Muscle of leg (tissue), 11 donors: ENCODE data around the gene LLCFC1. TPM values are rescaled to one million over a fixed set of nuclear protein-coding genes. Genes with fewer than 3 reads are reported as not detected.
A peak's percentile ranks its signal among the peaks of the same experiment; 100 is the strongest.

Experiments
- DNase-seq: peaks from one replicate; pipeline ENCODE4 v3.0.0; 2013
- H3K27ac ChIP-seq: one replicate; pipeline ENCODE4 v1.5.1; 2013; ENCODE audit warnings: mild to moderate bottlenecking, low read length, control low read depth
- H3K27me3 ChIP-seq: one replicate; pipeline ENCODE4 v1.6.1; 2013; ENCODE audit warnings: low read length; ENCODE audit not compliant: control insufficient read depth, insufficient read depth
- H3K36me3 ChIP-seq: one replicate; pipeline ENCODE4 v1.6.1; 2013; ENCODE audit warnings: low read length; ENCODE audit not compliant: control insufficient read depth, insufficient read depth
- H3K4me1 ChIP-seq: one replicate; pipeline ENCODE4 v1.6.1; 2013; ENCODE audit warnings: low read length; ENCODE audit not compliant: control insufficient read depth, insufficient read depth
- H3K4me3 ChIP-seq: one replicate; pipeline ENCODE4 v1.5.1; 2013; ENCODE audit warnings: low read length, control low read depth
- H3K9me3 ChIP-seq: replicated peaks from 2 replicates; pipeline ENCODE4 v1.6.1; 2013; ENCODE audit warnings: low read depth, low read length; ENCODE audit not compliant: control insufficient read depth
- WGBS: methylation state at CpG from one replicate; pipeline ENCODE4 v1.1.5; 2013; ENCODE audit warnings: missing lambda C conversion rate; ENCODE audit not compliant: insufficient coverage; 5-methylcytosine and 5-hydroxymethylcytosine counted together
- polyA plus RNA-seq, 8 donors: library from polyadenylated mRNA; unstranded; fragments of 120-200 nt; gene quantifications; one replicate each; pipeline versions ENCODE4 v1.2.1 to v1.2.3, GENCODE V29; 2013; ENCODE audit warnings: inconsistent platforms in 1 of 8, low replicate concordance in 1 of 8; ENCODE audit not compliant: insufficient read length in 8 of 8, insufficient read depth in 1 of 8
- total RNA-seq: library from RNA; stranded (reverse); fragments of 120-200 nt; gene quantifications from one replicate; pipeline ENCODE4 v1.2.4, GENCODE V29; 2013

Gene LLCFC1
- total and polyA plus RNA-seq, 9 donors = 0.23 to 0.39 (median 0.33) TPM; not detected in 5

- Histone ChIP-seq H3K4me3 (no peak overlapping the region), H3K4me1 (no peaks in the 10 kb centered on the region), H3K9me3 (no peaks in the 10 kb centered on the region), H3K27ac (no peak overlapping the region), H3K27me3 (no peaks in the 10 kb centered on the region), H3K36me3 (no peaks in the 10 kb centered on the region)
- 30% methylated on average over 2 of the region's 7 CpGs for WGBS
- DNase-seq = peak; percentile 14
Observed at GRCh38 chr7:142927085-142927745, 12.1 kb upstream of the LLCFC1 start.

DNA sequence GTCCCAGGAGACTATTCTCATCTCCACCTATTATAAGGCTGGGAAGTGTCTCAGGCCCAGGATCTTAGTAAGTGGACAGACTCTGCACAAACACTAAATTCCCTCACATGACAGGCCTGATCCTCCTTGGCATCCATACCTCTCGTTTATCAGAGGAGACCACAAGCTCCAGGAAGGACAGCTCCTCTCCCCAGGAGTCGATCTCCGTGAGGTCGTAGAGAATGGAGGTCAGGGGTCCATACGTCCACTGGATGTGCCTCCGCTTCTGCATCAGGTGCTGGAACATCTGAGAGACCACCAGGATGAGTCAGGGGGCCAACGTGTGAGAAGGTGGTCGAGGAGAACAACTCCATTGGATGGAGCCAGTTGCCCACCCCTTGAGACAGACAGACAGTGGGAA lies 11.3 kb upstream of the LLCFC1 start:
- no peaks in the 10 kb centered on the region for H3K9me3 ChIP-seq
- no peak overlapping the region for H3K4me3 ChIP-seq
- DNase-seq = no peak
- WGBS = 79% methylated on average over 8 of the region's 8 CpGs
- no peaks in the 10 kb centered on the region for H3K27me3 ChIP-seq
- no peak overlapping the region for H3K27ac ChIP-seq
- H3K4me1 ChIP-seq = no peaks in the 10 kb centered on the region
- no peaks in the 10 kb centered on the region for H3K36me3 ChIP-seq

DNA sequence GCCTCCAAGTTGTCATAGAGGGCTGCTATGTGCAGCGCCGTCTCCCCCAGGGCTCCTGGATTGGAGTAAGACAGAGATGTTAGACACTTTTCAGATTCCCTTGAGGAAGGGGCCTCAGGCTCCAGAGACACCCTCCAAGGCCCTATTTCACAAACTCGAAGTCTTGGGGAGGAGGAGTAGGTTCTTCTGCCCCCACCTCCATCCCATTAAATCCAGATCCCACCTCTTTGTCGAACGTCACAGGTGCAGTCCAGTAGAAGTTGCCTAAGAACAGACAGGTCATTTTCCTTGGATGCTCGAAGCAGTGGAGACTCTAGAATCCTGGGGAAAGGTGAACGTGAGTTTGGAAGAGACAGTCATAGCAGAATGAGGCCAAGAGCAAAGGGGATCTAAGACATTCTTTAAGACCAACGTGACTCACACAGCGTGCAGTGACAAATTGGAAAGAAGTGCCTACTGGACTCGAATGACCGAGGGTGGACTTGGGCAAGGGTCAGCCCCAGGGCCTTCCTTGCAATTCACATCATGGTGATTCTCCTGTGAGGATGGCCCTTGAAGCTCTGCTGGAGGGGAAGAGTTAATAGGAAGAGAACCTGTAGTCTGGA lies 9.1 kb upstream of the LLCFC1 start:
- no peaks in the 10 kb centered on the region for H3K27me3 ChIP-seq
- H3K4me3 ChIP-seq = no peak overlapping the region
- H3K9me3 ChIP-seq = no peaks in the 10 kb centered on the region
- DNase-seq = no peak
- H3K4me1 ChIP-seq = no peaks in the 10 kb centered on the region
- H3K36me3 ChIP-seq = no peaks in the 10 kb centered on the region
- 91% methylated on average over 8 of the region's 11 CpGs for WGBS
- H3K27ac ChIP-seq = no peak overlapping the region

DNA sequence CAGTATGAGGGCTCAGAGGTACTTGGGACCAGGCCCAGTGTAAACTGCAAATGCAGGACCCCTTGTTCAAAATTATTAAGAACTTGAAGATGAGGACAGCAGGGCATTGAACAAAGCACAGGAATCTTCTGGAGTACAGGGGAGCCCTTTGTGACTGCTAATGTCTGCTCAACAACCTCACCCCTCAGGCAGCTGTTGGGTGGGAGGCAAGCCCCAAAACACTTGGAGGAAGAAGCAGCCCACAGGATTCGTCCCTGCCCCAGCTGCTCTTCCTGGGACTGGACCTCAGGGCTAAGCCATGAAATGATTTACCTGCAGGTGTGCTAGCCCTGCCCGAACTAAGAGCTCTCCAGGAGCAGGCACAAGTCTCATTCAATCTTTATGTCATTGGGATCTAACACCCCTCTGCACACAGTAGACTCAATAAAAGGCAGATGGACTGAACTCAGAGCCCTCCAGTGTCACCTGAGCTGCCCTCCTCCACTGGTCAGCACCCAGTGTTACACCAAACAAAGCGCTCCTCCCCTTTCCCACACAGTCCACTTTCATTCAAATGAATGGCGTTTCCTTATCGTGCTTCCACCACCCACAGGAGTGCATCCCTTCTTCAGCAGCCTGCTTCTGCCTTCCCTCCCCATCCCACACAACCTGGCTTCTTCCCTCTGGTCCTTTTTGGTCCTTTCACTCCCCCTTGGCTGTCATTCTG lies 6.7 kb upstream of the LLCFC1 start:
- no peak for DNase-seq
- 45% methylated on average over 5 of the region's 5 CpGs for WGBS

GRCh38 chr7:142933092-142933475 lies 6.2 kb upstream of the LLCFC1 start:
- 94% methylated on average over 5 of the region's 7 CpGs for WGBS
- Histone ChIP-seq H3K27ac (no peak overlapping the region), H3K4me1 (no peaks in the 10 kb centered on the region), H3K4me3 (no peak overlapping the region), H3K36me3 (no peaks in the 10 kb centered on the region), H3K27me3 (no peaks in the 10 kb centered on the region), H3K9me3 (no peaks in the 10 kb centered on the region)
- DNase-seq = no peak

More for the DNA sequence above, 6.7 kb upstream of the LLCFC1 start:
- no peaks in the 10 kb centered on the region for H3K27me3 ChIP-seq
- H3K36me3 ChIP-seq = no peaks in the 10 kb centered on the region
- no peaks in the 10 kb centered on the region for H3K9me3 ChIP-seq
- H3K4me1 ChIP-seq = no peaks in the 10 kb centered on the region
- no peak overlapping the region for H3K4me3 ChIP-seq
- H3K27ac ChIP-seq = no peak overlapping the region

DNA sequence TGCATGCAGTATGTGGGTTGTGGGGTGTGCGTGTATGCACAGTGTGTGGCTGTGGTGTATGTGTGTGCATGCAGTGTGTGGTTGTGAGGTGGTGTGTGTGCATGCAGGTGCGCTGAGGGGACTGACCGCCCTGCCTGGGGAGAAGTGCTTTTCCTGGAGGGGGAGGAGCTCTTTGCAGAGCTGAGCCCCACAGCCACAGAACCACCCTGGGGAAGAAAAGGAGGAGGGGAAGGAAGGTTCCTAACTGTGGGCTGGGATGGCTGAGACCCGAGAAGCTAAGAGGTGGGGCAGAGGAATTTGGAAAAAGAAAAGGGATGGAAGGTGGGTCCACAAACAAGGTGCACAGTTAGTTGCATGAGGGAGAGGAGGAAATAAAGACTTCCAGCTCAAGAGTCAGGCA lies 5.7 kb upstream of the LLCFC1 start, which contains the start of gene TRPV5:
TSS of gene TRPV5 (minus strand) at position 123 of the 400 bp plus-strand sequence. CDS start 287 bp downstream, outside the sequence.
- 68% methylated on average over 4 of the region's 4 CpGs for WGBS
- no peaks in the 10 kb centered on the region for H3K27me3 ChIP-seq
- no peaks in the 10 kb centered on the region for H3K36me3 ChIP-seq
- no peak within 1 kb of the TSS for H3K27ac ChIP-seq
- DNase-seq = no peak
- no peak within 1 kb of the TSS for H3K4me3 ChIP-seq
- no peaks in the 10 kb centered on the region for H3K9me3 ChIP-seq
- H3K4me1 ChIP-seq = no peaks in the 10 kb centered on the region

DNA sequence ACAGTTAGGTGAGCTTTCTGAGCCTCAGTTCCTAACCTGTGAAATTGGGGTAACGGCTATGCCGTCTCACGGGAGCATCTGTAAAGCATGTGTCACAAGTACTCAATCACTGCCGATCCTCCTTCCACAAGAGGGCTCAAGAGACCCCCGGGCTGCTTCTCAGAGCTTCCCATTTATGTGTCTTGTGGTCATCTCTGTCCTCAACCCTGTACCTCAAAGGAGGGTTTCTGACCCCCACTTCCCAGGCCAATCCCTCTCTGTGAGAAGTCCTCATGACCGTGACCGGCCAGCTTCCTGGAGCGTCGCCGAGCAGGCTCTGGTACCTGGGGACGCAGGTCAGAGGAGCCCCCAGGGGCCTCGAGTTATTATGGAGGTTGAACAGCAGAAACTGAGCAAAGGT lies 5.2 kb upstream of the LLCFC1 start:
- no peaks in the 10 kb centered on the region for H3K4me1 ChIP-seq
- no peak for DNase-seq
- WGBS = 66% methylated on average over 12 of the region's 12 CpGs
- H3K9me3 ChIP-seq = no peaks in the 10 kb centered on the region
- no peaks in the 10 kb centered on the region for H3K27me3 ChIP-seq
- no peaks in the 10 kb centered on the region for H3K36me3 ChIP-seq
- H3K4me3 ChIP-seq = no peak overlapping the region
- H3K27ac ChIP-seq = no peak overlapping the region

DNA sequence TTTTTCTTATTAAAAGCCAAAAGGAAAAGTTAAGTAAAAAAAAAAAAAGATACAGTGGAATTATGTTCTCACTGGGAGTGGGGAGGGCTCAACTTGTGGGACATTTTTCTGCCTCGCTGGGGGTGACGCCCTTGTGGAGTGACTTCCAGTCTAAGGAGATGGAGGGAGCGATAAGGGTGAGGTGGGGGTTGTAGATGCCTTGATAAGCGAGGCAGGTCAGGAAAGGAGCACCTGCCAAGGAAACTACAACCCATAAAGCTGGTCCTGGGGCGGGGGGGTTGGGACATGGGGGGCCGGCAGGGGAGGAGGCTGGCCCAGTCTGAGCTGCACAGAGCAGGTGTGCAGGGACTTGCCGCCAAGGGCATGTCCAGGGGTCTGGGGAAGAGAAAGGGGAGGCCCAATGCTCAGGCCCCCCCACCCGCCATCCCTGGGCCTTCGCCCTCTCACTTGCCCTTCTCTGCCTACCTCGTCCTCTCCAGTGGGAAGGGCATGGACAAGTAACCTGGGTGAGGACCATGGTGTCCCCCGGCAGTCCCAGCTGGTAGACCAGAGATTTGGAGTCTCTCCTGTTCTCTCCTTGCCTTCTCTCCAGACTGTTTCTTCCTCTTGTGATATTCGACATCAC lies 3.2 kb upstream of the LLCFC1 start:
- Histone ChIP-seq H3K4me1 (no peaks in the 10 kb centered on the region), H3K4me3 (no peak overlapping the region), H3K27ac (no peak overlapping the region), H3K36me3 (no peaks in the 10 kb centered on the region), H3K27me3 (no peaks in the 10 kb centered on the region), H3K9me3 (no peaks in the 10 kb centered on the region)
- WGBS = 91% methylated on average over 7 of the region's 12 CpGs
- DNase-seq = no peak

DNA sequence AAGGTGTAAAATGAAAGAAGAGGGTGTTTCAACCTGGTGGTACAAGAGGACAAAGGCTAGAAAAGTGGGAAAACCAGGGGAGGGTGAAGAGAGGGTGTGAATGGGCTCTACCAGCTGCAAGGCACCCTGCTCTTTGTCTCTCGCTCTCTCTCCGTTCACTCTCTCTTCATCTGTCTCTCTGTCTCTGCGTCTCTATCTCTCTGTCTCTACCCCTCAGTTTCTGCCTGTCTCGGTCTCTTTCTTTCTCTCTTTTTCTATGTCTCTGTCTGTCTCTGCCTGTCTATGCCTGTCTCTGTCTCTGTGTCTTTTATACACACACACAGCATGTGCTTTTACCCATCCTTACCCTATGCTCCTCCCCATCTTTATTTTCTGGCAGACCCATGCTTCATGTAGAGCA lies 673 bp upstream of the LLCFC1 start:
- 74% methylated on average over 4 of the region's 4 CpGs for WGBS
- no peaks in the 10 kb centered on the region for H3K27me3 ChIP-seq
- no peaks in the 10 kb centered on the region for H3K36me3 ChIP-seq
- H3K4me1 ChIP-seq = no peaks in the 10 kb centered on the region
- no peak for DNase-seq
- no peak overlapping the region for H3K4me3 ChIP-seq
- H3K9me3 ChIP-seq = no peaks in the 10 kb centered on the region
- no peak overlapping the region for H3K27ac ChIP-seq

- WGBS = 64% methylated on average over 9 of the region's 10 CpGs
- Histone ChIP-seq H3K9me3 (no peaks in the 10 kb centered on the region), H3K27ac (no peak overlapping the region), H3K4me3 (no peak overlapping the region), H3K4me1 (no peaks in the 10 kb centered on the region), H3K36me3 (no peaks in the 10 kb centered on the region), H3K27me3 (no peaks in the 10 kb centered on the region)
- no peak for DNase-seq
Observed at GRCh38 chr7:142940966-142941535, 1.8 kb downstream of the LLCFC1 start.
